ENCODE results near the gene SEC63.

The SEC63 gene

GRCh38 chr6:107820338-107821261 is 137.4 kb downstream of the SEC63 start:
- no peak for TF ChIP-seq CTCF (IDR thresholded peaks at IDR 0.05; ENCODE audit: low read depth, low read length, missing control alignments)
- peak; percentile 37 for DNase-seq (ENCODE audit: low read depth)
- in situ Hi-C loops (cut with HindIII; ENCODE audit: low sequenced_read_pairs): no loop called here

GRCh38 chr6:107819964-107820337 is 138.1 kb downstream of the SEC63 start:
- in situ Hi-C loops (cut with HindIII; ENCODE audit: low sequenced_read_pairs): no loop called here

More at GRCh38 chr6:107820338-107821261, 137.4 kb downstream of the SEC63 start:
- peak overlapping the region; percentile 29 for H3K4me3 ChIP-seq (ENCODE audit: low read depth, low read length)

GRCh38 chr6:107819217-107819616 is 138.8 kb downstream of the SEC63 start:
- no peak overlapping the region for H3K4me3 ChIP-seq (ENCODE audit: low read depth, low read length)
- DNase-seq (ENCODE audit: low read depth): no peak
- TF ChIP-seq CTCF (IDR thresholded peaks at IDR 0.05; ENCODE audit: low read depth, low read length, missing control alignments): no peak
- in situ Hi-C loops (cut with HindIII; ENCODE audit: low sequenced_read_pairs): no loop called here

More at GRCh38 chr6:107819964-107820337, 138.1 kb downstream of the SEC63 start:
- no peak for DNase-seq (ENCODE audit: low read depth)
- no peak for TF ChIP-seq CTCF (IDR thresholded peaks at IDR 0.05; ENCODE audit: low read depth, low read length, missing control alignments)
- H3K4me3 ChIP-seq (ENCODE audit: low read depth, low read length): peak overlapping the region; percentile 29

- TF ChIP-seq CTCF (IDR thresholded peaks at IDR 0.05; ENCODE audit: low read depth, low read length, missing control alignments): no peak
- no peak overlapping the region for H3K4me3 ChIP-seq (ENCODE audit: low read depth, low read length)
- no peak for DNase-seq (ENCODE audit: low read depth)
- in situ Hi-C loops (cut with HindIII; ENCODE audit: low sequenced_read_pairs): no loop called here
Measured at GRCh38 chr6:107818272-107818671, 139.7 kb downstream of the SEC63 start.

GRCh38 chr6:107817784-107818183 is 140.2 kb downstream of the SEC63 start:
- no peak overlapping the region for H3K4me3 ChIP-seq (ENCODE audit: low read depth, low read length)
- no peak for TF ChIP-seq CTCF (IDR thresholded peaks at IDR 0.05; ENCODE audit: low read depth, low read length, missing control alignments)
- in situ Hi-C loops (cut with HindIII; ENCODE audit: low sequenced_read_pairs): no loop called here
- DNase-seq (ENCODE audit: low read depth): no peak
